Thyroid gland (tissue), 4 donors: Measurements from ENCODE around the gene RDM1.

Source experiments
- POLR2A ChIP-seq, 2 donors: fragments of 450-650 bp; IDR thresholded peaks; one replicate each; pipeline ENCODE4 v1.6.1; 2017; ENCODE audit warnings: antibody characterized with exemption in 2 of 2, mild to moderate bottlenecking in 2 of 2, moderate library complexity in 1 of 2
- TF ChIP-seq, protein P1 (sequence below), 6 experiments: fragments of 200-600 bp in 3 of 6; fragments of 450-650 bp in 3 of 6; sonication (generic) in 3 of 6; IDR thresholded peaks; one replicate each; pipeline ENCODE4 v1.5.1; 2016 to 2019; ENCODE audit warnings: antibody characterized with exemption in 6 of 6, mild to moderate bottlenecking in 2 of 6, inconsistent platforms in 1 of 6, moderate library complexity in 1 of 6

DNA sequence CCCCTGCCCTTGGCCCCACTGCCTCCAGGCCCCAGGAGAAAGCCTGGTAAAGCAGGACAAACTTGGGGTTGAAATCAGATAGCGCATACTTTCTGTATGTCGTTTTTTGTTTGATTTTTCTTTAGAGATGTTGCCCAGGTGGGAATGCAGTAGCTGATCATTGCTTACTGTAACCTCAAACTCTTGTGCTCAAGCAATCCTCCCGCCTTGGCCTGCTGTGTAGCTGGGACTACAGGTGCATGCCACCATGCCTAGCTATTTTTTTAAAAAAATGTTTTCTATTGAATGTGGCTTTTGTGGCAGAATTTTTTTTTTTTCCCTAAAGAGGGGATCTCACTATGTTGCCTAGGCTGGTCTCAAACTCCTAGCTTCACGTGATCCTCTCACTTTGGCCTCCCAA lies 39.3 kb downstream of the RDM1 start:
- TF ChIP-seq, protein P1, sequence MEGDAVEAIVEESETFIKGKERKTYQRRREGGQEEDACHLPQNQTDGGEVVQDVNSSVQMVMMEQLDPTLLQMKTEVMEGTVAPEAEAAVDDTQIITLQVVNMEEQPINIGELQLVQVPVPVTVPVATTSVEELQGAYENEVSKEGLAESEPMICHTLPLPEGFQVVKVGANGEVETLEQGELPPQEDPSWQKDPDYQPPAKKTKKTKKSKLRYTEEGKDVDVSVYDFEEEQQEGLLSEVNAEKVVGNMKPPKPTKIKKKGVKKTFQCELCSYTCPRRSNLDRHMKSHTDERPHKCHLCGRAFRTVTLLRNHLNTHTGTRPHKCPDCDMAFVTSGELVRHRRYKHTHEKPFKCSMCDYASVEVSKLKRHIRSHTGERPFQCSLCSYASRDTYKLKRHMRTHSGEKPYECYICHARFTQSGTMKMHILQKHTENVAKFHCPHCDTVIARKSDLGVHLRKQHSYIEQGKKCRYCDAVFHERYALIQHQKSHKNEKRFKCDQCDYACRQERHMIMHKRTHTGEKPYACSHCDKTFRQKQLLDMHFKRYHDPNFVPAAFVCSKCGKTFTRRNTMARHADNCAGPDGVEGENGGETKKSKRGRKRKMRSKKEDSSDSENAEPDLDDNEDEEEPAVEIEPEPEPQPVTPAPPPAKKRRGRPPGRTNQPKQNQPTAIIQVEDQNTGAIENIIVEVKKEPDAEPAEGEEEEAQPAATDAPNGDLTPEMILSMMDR (IDR thresholded peaks at IDR 0.05), result no peak
- no peak for TF ChIP-seq POLR2A (IDR thresholded peaks at IDR 0.05)
